ENCODE results near the gene CCDC150. TPM values are rescaled to one million over a fixed set of nuclear protein-coding genes. Genes with fewer than 3 reads are reported as not detected.

Gene CCDC150
- total RNA-seq, 1 donor from 2014 or later = 69.4 TPM

DNA sequence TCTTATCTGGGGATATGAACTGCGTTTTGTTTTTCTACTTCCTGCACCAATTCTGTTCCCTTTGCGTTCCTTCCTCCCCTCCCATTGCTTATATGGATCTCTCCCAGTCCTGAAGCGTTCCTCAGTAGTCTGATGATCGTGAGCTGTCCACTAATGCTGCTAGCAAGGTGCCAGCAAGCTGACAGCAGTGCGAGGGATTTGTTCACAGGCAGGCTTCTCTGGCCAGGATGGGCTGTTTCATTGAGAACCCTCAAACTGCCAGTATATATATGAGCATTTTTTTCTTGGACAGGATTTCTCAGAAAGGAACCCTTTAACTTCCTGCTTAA is 119.8 kb downstream of the CCDC150 start:
- Mint-ChIP-seq H3K27ac (no peak overlapping the region), H3K4me1 (no peaks in the 10 kb centered on the region), H3K9me3 (peaks cover 36% of the 10 kb centered on the region), H3K4me3 (no peak overlapping the region), H3K36me3 (peaks cover 54% of the 10 kb centered on the region), H3K27me3 (ENCODE audit: insufficient read depth, low read depth) (peaks cover 4% of the 10 kb centered on the region)
- Histone ChIP-seq H3K79me2 (ENCODE audit: low read depth) (no peaks in the 10 kb centered on the region), H4K20me1 (ENCODE audit: low read depth) (no peaks in the 10 kb centered on the region), H3F3A (ENCODE audit: low read depth) (no peaks in the 10 kb centered on the region), H3K9me3 (ENCODE audit: low read depth) (no peaks in the 10 kb centered on the region), H2AFZ (replicated peaks) (no peak overlapping the region), H3K27ac (no peak overlapping the region), H3K36me3 (peaks cover 6% of the 10 kb centered on the region), H3K9ac (no peak overlapping the region), H3K27me3 (no peaks in the 10 kb centered on the region), H3K4me2 (no peak overlapping the region), H3K4me1 (no peaks in the 10 kb centered on the region), H3K4me3 (no peak overlapping the region)
- no peak for DNase-seq (ENCODE audit: low spot score)
- TF ChIP-seq, protein P1, sequence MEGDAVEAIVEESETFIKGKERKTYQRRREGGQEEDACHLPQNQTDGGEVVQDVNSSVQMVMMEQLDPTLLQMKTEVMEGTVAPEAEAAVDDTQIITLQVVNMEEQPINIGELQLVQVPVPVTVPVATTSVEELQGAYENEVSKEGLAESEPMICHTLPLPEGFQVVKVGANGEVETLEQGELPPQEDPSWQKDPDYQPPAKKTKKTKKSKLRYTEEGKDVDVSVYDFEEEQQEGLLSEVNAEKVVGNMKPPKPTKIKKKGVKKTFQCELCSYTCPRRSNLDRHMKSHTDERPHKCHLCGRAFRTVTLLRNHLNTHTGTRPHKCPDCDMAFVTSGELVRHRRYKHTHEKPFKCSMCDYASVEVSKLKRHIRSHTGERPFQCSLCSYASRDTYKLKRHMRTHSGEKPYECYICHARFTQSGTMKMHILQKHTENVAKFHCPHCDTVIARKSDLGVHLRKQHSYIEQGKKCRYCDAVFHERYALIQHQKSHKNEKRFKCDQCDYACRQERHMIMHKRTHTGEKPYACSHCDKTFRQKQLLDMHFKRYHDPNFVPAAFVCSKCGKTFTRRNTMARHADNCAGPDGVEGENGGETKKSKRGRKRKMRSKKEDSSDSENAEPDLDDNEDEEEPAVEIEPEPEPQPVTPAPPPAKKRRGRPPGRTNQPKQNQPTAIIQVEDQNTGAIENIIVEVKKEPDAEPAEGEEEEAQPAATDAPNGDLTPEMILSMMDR (IDR thresholded peaks at IDR 0.05) = no peak
- TF ChIP-seq EZH2 (IDR thresholded peaks at IDR 0.05) (no peak), EZH2phosphoT487 (IDR thresholded peaks at IDR 0.05) (no peak)

DNA sequence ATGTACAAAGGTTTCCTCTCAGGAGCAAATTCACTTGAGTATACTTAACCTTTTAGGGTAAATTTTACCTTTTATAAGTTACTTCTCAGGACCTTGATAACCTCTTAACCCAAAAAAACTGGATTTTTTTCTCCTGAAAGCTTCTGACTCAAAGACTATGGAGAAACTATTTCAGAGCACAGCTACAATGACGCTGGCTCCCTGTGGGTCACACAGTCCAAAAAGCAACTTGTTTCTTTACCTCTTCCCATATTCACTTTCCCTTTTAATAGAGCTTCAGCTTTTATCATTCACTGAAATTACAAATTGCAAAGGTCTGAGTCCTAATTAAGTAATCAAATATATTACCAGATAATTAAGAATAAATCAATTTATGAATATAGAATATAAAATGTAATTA is 127.6 kb downstream of the CCDC150 start:
- no peak overlapping the region for H3K4me2 ChIP-seq
- H2AFZ ChIP-seq (replicated peaks) = no peak overlapping the region
- H3K9ac ChIP-seq = no peak overlapping the region
- H3K4me3 Mint-ChIP-seq = no peak overlapping the region
- peaks cover 33% of the 10 kb centered on the region for H3K36me3 ChIP-seq
- H3K27ac Mint-ChIP-seq = no peak overlapping the region
- H3F3A ChIP-seq (ENCODE audit: low read depth) = peaks cover 3% of the 10 kb centered on the region
- H3K36me3 Mint-ChIP-seq = peaks cover 25% of the 10 kb centered on the region
- no peaks in the 10 kb centered on the region for H3K4me1 ChIP-seq
- H3K9me3 ChIP-seq (ENCODE audit: low read depth) = no peaks in the 10 kb centered on the region
- no peak overlapping the region for H3K27ac ChIP-seq
- no peak for TF ChIP-seq EZH2phosphoT487 (IDR thresholded peaks at IDR 0.05)
- TF ChIP-seq EZH2 (IDR thresholded peaks at IDR 0.05) = no peak
- TF ChIP-seq, protein P1 (IDR thresholded peaks at IDR 0.05) = no peak
- H3K27me3 ChIP-seq = no peaks in the 10 kb centered on the region
- no peak for DNase-seq (ENCODE audit: low spot score)
- H3K9me3 Mint-ChIP-seq = no peaks in the 10 kb centered on the region
- no peaks in the 10 kb centered on the region for H3K27me3 Mint-ChIP-seq (ENCODE audit: insufficient read depth, low read depth)
- H4K20me1 ChIP-seq (ENCODE audit: low read depth) = no peaks in the 10 kb centered on the region
- no peaks in the 10 kb centered on the region for H3K79me2 ChIP-seq (ENCODE audit: low read depth)
- no peaks in the 10 kb centered on the region for H3K4me1 Mint-ChIP-seq
- H3K4me3 ChIP-seq = no peak overlapping the region

Small RNA genes within 50 kb of the gene (small RNA-seq; reads per million reads assigned to genes)
- not detected for gene RF00424

Other genes with a start within 250 kb of the CCDC150 start
- gene HECW2, start 46.2 kb upstream of the CCDC150 start, total RNA-seq (ENCODE audit: low replicate concordance) = 7.3 and 8.6 TPM in 2 replicates
- 59.9 and 122 TPM in 2 replicates for gene GTF3C3, start 160.0 kb downstream of the CCDC150 start, total RNA-seq (ENCODE audit: low replicate concordance)
- 0.15 and 0.43 TPM in 2 replicates for gene C2orf66, start 169.6 kb downstream of the CCDC150 start, total RNA-seq (ENCODE audit: low replicate concordance)

All from neural progenitor cell (in vitro differentiated cells).